Metanephros (tissue), 2 donors: ENCODE data around the gene ZNF286A. TPM values are rescaled to one million over a fixed set of nuclear protein-coding genes. Genes with fewer than 3 reads are reported as not detected.

ENCODE experiments used
- small RNA-seq: library from RNA; depleted of rRNA; stranded (forward); fragments of <200 nt; gene quantifications from one replicate; pipeline ENCODE3, GENCODE V24; 2014; ENCODE audit warnings: low replicate concordance
- total RNA-seq: library from RNA; depleted of rRNA; stranded (reverse); fragments of >200 nt; gene quantifications from one replicate; pipeline ENCODE4 v1.2.3, GENCODE V29; 2014

Gene ZNF286A
- 26.6 TPM for total RNA-seq

GRCh38 chr17:15699413-15699924 is at the start of gene ZNF286A:
ZNF286A (plus strand) TSS chr17:15699752; CDS start chr17:15700330, 578 bp downstream.

GRCh38 chr17:15683824-15684478 is 15.6 kb upstream of the ZNF286A start, which contains the start of gene TRIM16:
TRIM16 (minus strand) TSS chr17:15684311; CDS start chr17:15651609, 32,702 bp downstream.

GRCh38 chr17:15731900-15732299 is 32.3 kb downstream of the ZNF286A start, which contains the start of gene TBC1D26:
TBC1D26 (plus strand) TSS chr17:15732283; CDS start chr17:15735349, 3,066 bp downstream.

Small RNA genes within 50 kb of the gene (small RNA-seq; reads per million reads assigned to genes)
- not detected for gene ZNF29P

Other genes with a start within 250 kb of the ZNF286A start
- 6.7 TPM for gene CDRT4, start 232.1 kb upstream of the ZNF286A start, total RNA-seq
- 46.2 TPM for gene TVP23C, start 136.3 kb upstream of the ZNF286A start, total RNA-seq
- gene FBXW10B, start 80.0 kb upstream of the ZNF286A start, total RNA-seq, result 0.41 TPM
- 24.6 TPM for gene TRIM16, start 15.4 kb upstream of the ZNF286A start, total RNA-seq
- gene TBC1D26, start 32.5 kb downstream of the ZNF286A start, total RNA-seq, result 0.99 TPM
- 1.8 TPM for gene ADORA2B, start 245.4 kb downstream of the ZNF286A start, total RNA-seq